Peyer's patch (tissue), 4 donors: ENCODE data around the gene VAMP5.

Experiments
- CTCF ChIP-seq, 6 experiments: fragments of 450-650 bp in 4 of 6; fragments of 200-600 bp in 2 of 6; sonication (generic) in 1 of 6; IDR thresholded peaks; one replicate each; pipeline ENCODE4 v1.5.1; 2017 to 2019; ENCODE audit warnings: antibody characterized with exemption in 6 of 6, mild to moderate bottlenecking in 3 of 6, moderate library complexity in 1 of 6
- POLR2A ChIP-seq, 2 donors: fragments of 450-650 bp; IDR thresholded peaks; one replicate each; pipeline ENCODE4 v1.5.1; 2017; ENCODE audit warnings: antibody characterized with exemption in 2 of 2, mild to moderate bottlenecking in 2 of 2, moderate library complexity in 2 of 2

GRCh38 chr2:85547089-85547858 lies 37.0 kb upstream of the VAMP5 start:
- TF ChIP-seq POLR2A (IDR thresholded peaks at IDR 0.05) (no peak), CTCF (IDR thresholded peaks at IDR 0.05) (no peak)
